ENCODE measurements around the gene ALOXE3.
"Not testable (repeated sequence)": the region's sequence is repeated elsewhere in the genome, so short reads cannot be mapped to it uniquely, and the experiment has no call there.

ALOXE3 gene

DNA sequence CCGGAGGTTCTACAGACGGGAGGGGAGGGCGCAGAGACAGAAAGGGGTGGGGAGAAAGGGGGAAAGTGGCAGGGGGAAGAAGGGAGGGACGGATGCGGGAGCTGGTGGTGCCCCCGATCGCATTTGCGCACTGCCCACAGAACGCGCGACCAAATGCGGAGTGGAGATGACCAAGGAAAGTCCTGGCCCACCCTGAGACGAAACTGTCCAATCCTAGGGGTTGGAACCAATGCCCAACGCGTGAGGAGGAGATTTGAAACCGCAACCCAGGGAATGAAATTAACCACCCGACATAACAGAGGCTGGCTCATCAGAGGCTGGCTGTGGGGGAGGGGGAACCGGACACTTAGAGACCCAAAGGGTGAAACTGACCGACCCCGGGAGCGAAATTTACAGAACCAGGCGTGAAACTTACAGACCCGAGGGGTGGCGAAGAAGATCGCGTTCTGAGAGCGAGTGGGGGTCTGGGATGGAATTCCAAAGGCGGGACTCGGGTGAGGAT is 4.2 kb upstream of the ALOXE3 start:
- no peak for DNase-seq (ENCODE audit: low read depth, low spot score)

- DNase-seq (ENCODE audit: low read depth, low spot score) = no peak
Measured at GRCh38 chr17:8121681-8122421, 3.5 kb upstream of the ALOXE3 start.

- DNase-seq (ENCODE audit: low read depth, low spot score) = no peak
Measured at GRCh38 chr17:8121407-8121680, 3.0 kb upstream of the ALOXE3 start.

DNA sequence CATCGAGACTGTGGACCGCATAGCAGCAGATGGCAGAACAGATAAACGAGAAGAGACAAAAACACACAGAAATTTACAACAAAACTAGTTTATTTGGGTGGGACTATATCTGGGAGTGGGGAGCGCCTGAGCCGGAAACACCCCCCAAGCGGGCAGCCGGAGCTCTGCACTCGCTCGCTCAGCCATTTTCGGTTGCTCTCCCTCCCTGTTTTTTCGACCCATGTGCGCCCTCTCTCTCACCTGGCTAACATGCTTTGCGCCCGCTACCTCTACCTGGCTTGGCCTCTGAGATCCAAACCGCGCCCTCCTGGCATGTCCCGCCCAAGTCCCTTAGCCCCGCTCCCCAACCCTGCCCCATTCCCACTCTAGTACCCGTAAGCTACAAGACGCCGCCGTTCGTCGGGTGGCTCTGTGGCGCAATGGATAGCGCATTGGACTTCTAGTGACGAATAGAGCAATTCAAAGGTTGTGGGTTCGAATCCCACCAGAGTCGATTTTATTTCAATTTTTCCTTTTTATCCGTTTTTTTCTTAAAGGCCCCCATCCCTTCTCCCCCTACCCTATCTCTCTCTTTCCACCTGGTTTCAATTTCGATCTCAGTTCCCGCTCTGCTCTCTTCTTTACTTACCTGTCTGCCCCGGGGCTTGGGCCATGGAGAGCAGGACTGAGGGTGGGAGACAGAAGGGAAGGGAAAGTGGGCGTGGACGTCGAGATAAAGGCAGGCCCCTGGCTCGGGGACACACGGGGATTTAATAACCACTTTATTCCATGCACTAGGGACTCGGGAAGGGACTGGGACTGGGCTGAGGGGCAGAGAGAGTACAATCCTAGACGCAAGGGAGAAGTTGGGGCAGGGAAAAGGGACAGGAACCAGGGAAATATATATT is 2.4 kb upstream of the ALOXE3 start:
- no peak for DNase-seq (ENCODE audit: low read depth, low spot score)

DNA sequence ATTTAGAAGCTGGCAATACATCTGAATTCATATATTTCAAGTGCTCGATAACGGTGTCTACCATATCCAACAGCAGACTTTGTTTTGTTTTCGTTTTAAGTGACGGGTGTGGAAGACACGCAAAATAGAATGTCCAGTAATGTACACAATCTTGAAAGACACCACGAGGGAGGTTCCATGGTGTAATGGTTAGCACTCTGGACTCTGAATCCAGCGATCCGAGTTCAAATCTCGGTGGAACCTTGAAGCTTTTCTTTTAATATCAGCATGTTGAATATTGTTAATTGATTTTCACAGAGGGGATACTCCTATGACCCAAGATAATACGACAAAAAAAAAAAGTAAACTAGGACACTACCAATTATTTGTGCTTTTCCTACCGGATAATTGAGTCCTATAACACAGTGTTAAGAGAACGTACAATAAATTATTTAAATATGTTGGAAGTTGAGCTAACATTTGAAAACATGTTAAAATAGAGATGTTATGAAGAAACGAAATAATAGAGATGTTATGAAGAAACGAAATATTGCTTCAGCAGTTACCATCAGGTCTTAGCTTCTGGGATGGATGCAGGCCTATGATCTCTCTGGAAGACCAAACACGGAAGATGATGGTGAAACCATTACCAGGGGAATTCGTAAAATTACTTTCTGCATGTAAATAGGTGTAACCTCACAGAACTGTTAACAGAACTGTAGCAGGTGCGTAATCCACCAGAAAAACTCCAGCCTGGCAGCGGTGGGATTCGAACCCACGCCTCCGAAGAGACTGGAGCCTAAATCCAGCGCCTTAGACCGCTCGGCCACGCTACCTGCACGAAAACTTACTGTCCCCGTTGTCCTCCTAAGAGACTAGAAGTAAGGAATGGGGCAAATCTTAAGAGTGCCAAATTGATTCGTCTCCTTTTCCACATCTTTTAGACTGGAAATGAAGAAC is 1.5 kb upstream of the ALOXE3 start:
- DNase-seq (ENCODE audit: low read depth, low spot score) = peak; percentile 90

- DNase-seq (ENCODE audit: low read depth, low spot score) = peak; percentile 68
Measured at GRCh38 chr17:8118769-8119580, 661 bp upstream of the ALOXE3 start.

DNA sequence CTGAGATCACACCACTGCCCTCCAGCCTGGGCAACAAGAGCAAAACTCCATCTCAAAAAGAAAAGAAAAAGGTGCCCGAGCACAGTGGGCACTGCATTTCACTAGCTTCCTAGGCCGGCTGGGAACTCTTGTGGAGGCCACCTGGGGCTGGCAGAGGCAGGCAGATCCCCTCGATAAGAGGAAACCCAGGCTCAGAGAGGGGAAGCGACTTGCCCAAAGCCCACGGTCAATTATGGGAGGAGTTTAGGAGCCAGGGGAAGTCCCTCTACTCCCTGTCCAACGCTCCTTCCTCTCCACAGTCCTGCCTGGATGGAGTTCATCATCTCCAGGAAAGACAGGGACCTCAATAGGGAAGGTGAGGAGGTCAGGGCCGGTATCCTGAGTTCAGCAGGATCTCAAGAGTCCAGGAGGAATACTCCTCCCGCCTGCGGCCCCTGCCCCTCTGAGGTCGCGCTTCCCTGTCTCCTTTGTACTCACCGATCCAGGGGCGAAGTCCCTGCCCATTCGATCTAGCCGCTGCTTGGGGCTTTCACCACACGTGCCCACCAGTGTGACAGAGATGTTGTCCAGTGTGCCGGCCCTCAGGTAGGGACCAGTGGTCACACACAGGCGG is 841 bp downstream of the ALOXE3 start:
- DNase-seq (ENCODE audit: low read depth, low spot score) = no peak

DNA sequence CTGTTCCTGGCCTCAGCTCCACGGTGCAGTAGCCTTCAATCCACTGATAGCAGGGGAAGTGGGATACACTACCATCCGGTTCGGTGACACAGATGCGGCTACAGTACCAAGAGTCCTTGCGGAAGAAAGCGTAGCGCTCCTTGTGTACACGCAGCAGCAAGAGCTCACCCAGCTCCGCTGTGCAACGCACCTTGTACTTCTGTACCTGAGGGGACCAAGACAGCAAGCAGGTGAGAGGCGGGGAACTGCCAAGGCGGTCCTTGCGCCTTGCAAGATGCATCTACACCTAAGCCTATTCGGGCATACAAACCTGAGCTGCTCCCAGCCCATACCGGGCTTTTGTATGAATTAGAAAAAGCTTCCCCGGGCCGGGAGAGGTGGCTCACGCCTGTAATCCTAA is 1.5 kb downstream of the ALOXE3 start:
- DNase-seq (ENCODE audit: low read depth, low spot score) = no peak

DNA sequence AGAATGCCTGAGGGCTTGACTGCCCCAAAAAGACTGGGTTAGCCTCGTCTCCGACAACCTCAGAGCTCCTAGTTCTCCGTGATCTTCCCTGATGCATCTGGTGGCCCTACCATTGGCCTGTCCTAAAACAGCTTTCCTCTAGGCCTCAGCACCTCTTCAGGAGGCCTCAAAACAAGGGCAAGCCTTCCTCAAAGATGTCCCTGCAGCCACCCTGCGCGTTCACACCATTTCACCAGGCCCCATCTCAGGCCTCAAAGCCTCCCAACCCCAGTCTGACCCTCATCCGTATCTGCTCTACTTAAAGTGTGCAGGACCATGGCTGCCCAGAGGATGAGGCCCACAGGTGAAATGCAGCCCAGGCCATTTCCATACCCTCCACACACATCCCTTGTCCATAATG is 7.4 kb downstream of the ALOXE3 start:
- DNase-seq (ENCODE audit: low read depth, low spot score) = no peak

- no peak for DNase-seq (ENCODE audit: low read depth, low spot score)
Measured at GRCh38 chr17:8110456-8110804, 7.9 kb downstream of the ALOXE3 start.

- no peak for DNase-seq (ENCODE audit: low read depth, low spot score)
Measured at GRCh38 chr17:8109661-8110455, 8.5 kb downstream of the ALOXE3 start.

DNA sequence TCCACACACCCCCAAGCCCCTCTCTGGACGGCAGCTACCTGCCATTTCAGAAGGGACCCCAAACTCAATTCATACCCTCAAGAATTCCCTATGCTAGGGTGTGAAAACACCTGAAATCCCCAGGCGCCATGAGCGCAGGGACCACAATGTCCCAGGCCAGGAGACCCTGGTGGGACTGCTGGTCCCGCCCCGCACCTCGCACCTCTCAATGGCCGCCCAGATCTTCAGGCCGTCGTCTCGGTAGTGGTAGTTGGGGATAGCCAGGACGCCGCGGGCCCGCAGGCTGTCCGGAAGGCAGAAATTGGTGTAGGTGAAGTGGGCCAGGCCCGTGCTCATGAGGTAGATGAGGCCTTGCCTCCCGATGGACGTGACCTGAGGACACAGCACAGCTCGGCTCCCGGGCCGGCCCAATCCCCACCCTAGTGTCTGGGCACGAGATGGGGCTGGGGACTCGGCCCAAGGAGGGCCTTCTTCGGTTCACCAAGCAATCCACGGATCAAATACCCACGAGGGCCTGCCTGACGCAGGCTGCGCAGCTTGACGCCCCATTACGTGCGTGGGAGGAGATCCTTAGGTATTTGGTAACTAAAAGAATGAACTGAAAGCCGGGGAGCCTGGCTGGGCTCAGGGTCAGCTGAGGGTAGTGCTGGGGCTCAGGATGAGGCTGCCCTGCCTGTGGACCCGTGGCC is 9.2 kb downstream of the ALOXE3 start:
- DNase-seq (ENCODE audit: low read depth, low spot score) = no peak

DNA sequence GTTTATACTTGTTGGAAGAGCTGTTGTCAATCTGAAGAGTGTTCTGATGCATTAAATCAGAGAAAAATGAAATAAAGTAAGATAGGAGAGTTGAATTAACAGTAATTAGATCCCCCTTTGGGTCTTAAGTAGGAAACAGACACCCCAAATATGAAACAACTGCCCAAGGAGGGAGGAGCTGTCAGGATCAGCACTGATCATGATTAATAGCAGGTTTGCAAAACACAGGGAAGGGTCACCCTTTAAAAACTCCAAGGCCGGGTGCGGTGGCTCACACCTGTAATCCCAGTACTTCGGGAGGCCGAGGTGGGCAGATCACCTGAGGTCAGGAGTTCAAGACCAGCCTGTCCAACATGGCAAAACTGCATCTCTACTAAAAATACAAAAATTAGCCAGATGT is 11.3 kb downstream of the ALOXE3 start:
- not testable (repeated sequence) for DNase-seq (ENCODE audit: low read depth, low spot score)

DNA sequence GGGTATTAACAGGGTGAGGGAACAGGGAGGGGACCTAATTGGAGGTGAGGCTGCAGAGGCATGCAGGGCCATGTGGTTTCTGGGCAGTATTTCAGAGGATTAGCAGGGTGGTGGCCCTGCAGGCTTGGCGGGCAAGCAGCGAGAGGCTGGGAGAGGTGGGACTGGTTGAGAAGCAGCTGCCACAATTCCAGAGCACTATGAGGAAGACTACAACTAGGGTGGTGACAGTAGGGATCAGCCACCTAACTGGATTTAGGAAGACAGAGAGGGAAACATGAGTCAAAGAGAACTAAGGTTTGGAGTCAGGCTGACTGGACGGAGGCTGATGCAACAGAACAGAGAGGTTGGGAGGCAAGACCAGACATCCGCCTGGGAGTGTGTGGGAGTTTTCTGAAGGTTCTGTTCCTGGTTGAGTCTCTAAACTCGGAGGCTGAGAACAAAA is 12.3 kb downstream of the ALOXE3 start:
- DNase-seq (ENCODE audit: low read depth, low spot score) = no peak

- no peak for DNase-seq (ENCODE audit: low read depth, low spot score)
Measured at GRCh38 chr17:8104911-8105310, 13.4 kb downstream of the ALOXE3 start.

DNA sequence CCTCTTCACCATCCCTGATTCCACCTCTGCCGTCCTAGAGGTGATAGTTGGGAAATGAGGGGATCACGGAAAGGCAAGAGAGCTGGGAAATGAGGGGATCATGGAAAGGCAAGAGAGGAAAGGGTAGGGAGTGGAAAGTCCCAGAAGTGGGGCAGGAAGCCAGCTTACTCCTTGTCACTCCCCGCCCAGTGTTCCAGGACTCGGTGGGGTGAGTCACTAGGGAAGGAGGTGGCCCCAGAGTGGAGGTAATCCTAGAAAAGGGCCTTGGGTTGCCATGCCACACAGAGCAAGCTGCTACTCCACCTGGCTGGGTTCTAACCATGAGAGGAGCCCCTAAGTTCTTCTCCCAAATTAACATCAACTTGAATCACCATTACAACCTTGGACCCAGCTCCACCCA is 14.8 kb downstream of the ALOXE3 start:
- no peak for DNase-seq (ENCODE audit: low read depth, low spot score)

GRCh38 chr17:8101721-8102120 is 16.6 kb downstream of the ALOXE3 start:
- DNase-seq (ENCODE audit: low read depth, low spot score) = no peak

- no peak for DNase-seq (ENCODE audit: low read depth, low spot score)
Measured at GRCh38 chr17:8100763-8101162, 17.6 kb downstream of the ALOXE3 start.

- DNase-seq (ENCODE audit: low read depth, low spot score) = no peak
Measured at GRCh38 chr17:8100111-8100510, 18.2 kb downstream of the ALOXE3 start.
